A549 (cell line): ENCODE data around the gene HNRNPH1.

Experiments
- CBX2 ChIP-seq: fragments of 200-600 bp; sonication (generic); IDR thresholded peaks from 2 replicates; pipeline ENCODE4 v1.6.1; 2016; ENCODE audit warnings: low read depth, mild to moderate bottlenecking, borderline replicate concordance
- CTCF ChIP-seq: fragments of >200 bp; sonication (Bioruptor Twin); formaldehyde crosslinking; IDR thresholded peaks from 3 replicates; pipeline ENCODE4 v1.5.1; 2016
- EHMT2 ChIP-seq: fragments of 200-600 bp; sonication (generic); IDR thresholded peaks from 2 replicates; pipeline ENCODE4 v1.6.1; 2016; ENCODE audit warnings: antibody characterized with exemption, low read depth, mild to moderate bottlenecking, moderate library complexity
- EP300 ChIP-seq, 2 experiments: fragments of >200 bp; sonication (Bioruptor Twin); formaldehyde crosslinking; IDR thresholded peaks; 2 replicates in 1 of 2; 3 replicates in 1 of 2; pipeline ENCODE4 v1.6.1; 2016 to 2017
- JUNB ChIP-seq: fragments of >200 bp; sonication (Bioruptor Twin); formaldehyde crosslinking; IDR thresholded peaks from 2 replicates; pipeline ENCODE4 v1.6.1; 2016
- MAFK ChIP-seq: fragments of 450-650 bp; IDR thresholded peaks from 2 replicates; pipeline ENCODE4 v1.6.1; 2014; ENCODE audit not compliant: partially characterized antibody
- MYC ChIP-seq: IDR thresholded peaks from 2 replicates; pipeline ENCODE4 v1.6.1; 2012; ENCODE audit warnings: mild to moderate bottlenecking, inconsistent platforms, low read length, improper control_type of control experiment, borderline replicate concordance
- POLR2A ChIP-seq: IDR thresholded peaks from 2 replicates; pipeline ENCODE4 v1.6.1; 2012; ENCODE audit warnings: mild to moderate bottlenecking, low read length

- no peak for TF ChIP-seq JUNB
- TF ChIP-seq POLR2A = no peak
- TF ChIP-seq CTCF = no peak
- TF ChIP-seq EP300 (IDR thresholded peaks at IDR 0.05) = no peak
- TF ChIP-seq MYC = no peak
- no peak for TF ChIP-seq CBX2
- no peak for TF ChIP-seq MAFK
- TF ChIP-seq EHMT2 = no peak
Observed at GRCh38 chr5:179601871-179602625, 21.4 kb downstream of the HNRNPH1 start.
